Heart left ventricle (tissue), 16 donors: ENCODE data around the gene TECPR2. TPM values are rescaled to one million over a fixed set of nuclear protein-coding genes. Genes with fewer than 3 reads are reported as not detected.
"Not testable (repeated sequence)": the region's sequence is repeated elsewhere in the genome, so short reads cannot be mapped to it uniquely, and the experiment has no call there.

Experiments
- ATAC-seq, 4 donors: fragments of 200-7000 bp; cut with Tn5 transposase; one replicate each; pipeline ENCODE4 v1.9.1; 2020 to 2022; ENCODE audit warnings: moderate library complexity in 4 of 4, mild to moderate bottlenecking in 3 of 4, moderate number of reproducible peaks in 1 of 4
- DNase-seq, 5 donors: peaks; one replicate each; pipeline ENCODE4 v3.0.0-alpha.2; 2020
- H3K27ac ChIP-seq, 12 donors: fragments of 200-600 bp; sonication (generic) in 4 of 12; one replicate each; pipeline versions ENCODE4 v1.5.0 to v1.8.0; 2016 to 2022; ENCODE audit warnings: mild to moderate bottlenecking in 2 of 12
- H3K27me3 ChIP-seq, 9 donors: fragments of 200-600 bp; sonication (generic) in 2 of 9; one replicate each; pipeline versions ENCODE4 v1.5.1 to v1.8.0; 2016 to 2022; ENCODE audit warnings: mild to moderate bottlenecking in 3 of 9
- H3K36me3 ChIP-seq, 9 donors: fragments of 200-600 bp; sonication (generic) in 2 of 9; one replicate each; pipeline versions ENCODE4 v1.5.0 to v1.8.0; 2018 to 2022; ENCODE audit warnings: mild to moderate bottlenecking in 2 of 9
- H3K4me1 ChIP-seq, 12 donors: fragments of 200-600 bp; sonication (generic) in 4 of 12; one replicate each; pipeline versions ENCODE4 v1.5.0 to v1.8.0; 2016 to 2022; ENCODE audit warnings: mild to moderate bottlenecking in 3 of 12
- H3K4me3 ChIP-seq, 12 donors: fragments of 200-600 bp; sonication (generic) in 4 of 12; one replicate each; pipeline versions ENCODE4 v1.5.0 to v1.8.0; 2017 to 2022; ENCODE audit warnings: mild to moderate bottlenecking in 9 of 12, moderate library complexity in 4 of 12
- H3K9me3 ChIP-seq, 12 donors: fragments of 200-600 bp; sonication (generic) in 4 of 12; one replicate each; pipeline versions ENCODE4 v1.5.0 to v1.8.0; 2016 to 2022; ENCODE audit warnings: mild to moderate bottlenecking in 1 of 12
- CTCF ChIP-seq, 12 donors: fragments of 200-600 bp; sonication (generic) in 4 of 12; IDR thresholded peaks; one replicate each; pipeline versions ENCODE4 v1.5.0 to v1.8.0; 2018 to 2022; ENCODE audit warnings: antibody characterized with exemption in 12 of 12, mild to moderate bottlenecking in 5 of 12
- POLR2A ChIP-seq, 2 donors: fragments of 450-650 bp; IDR thresholded peaks; one replicate each; pipeline ENCODE4 v1.6.1; 2017; ENCODE audit warnings: antibody characterized with exemption in 2 of 2, mild to moderate bottlenecking in 2 of 2, moderate library complexity in 2 of 2
- WGBS, 4 donors: extraction: QIAGEN DNeasy Blood & Tissue Kit in 2 of 4; methylation state at CpG; one replicate each; pipeline versions ENCODE4 v1.1.5 to v1.1.7; 2013 to 2018; 5-methylcytosine and 5-hydroxymethylcytosine counted together
- intact Hi-C, 10 donors: fragments of 100-400 bp; cut with DNase I; formaldehyde crosslinking; loops; one replicate each; pipeline versions ENCODE4 v1.11.1 to v1.14.2; 2022
- polyA plus RNA-seq, 2 donors: library from polyadenylated mRNA; stranded (reverse); fragments of 200-250 nt; gene quantifications; one replicate each; pipeline ENCODE4 v1.2.3, GENCODE V29; 2013
- total RNA-seq, 9 donors: library from RNA; depleted of rRNA in 2 of 9; stranded (reverse); fragments of >200 nt in 2 of 9; fragmentation: NEBNext Ultra II Directional in 3 of 9; extraction: Animal tissue kit (Norgen Biotek cat#: 25700) in 3 of 9; gene quantifications; one replicate each; pipeline versions ENCODE4 v1.1.0 to v1.2.4, GENCODE V29; 2016 to 2023
- donor health status: ischemic (EF 13 %, LVEDD 7.1; RV severe dilation, severe dysfunction).
- donor health status: healthy with polysubstance abuse.
- donor health status: DM: no; HTN: yes; CAD: no.
- donor health status: DM: no; HTN: no; CAD: no.
- donor health status: ischemic (EF 25% LVEDD 6.9; RV normal size, moderate dysfunction).
- donor health status: ischemic (EF 25% LVEDD 5.7; RV mildly dilated, moderate dysfunction).
- donor health status: healthy.
- donor health status: DM: yes; HTN: yes; CAD: no.
- donor health status: ischemic (EF 35%, LVEDD 5.7; RV mildly dilated, moderate dysfunction).
- donor health status: nonischemic (EF 11% LVEDD 7.7; RV severe dilation, severe dysfunction).
- donor health status: DM: yes; HTN: yes; CAD: no.
- donor health status: PGD.
- donor health status: ischemic (EF 29% LVEDD 5.4; RV normal size, mild dysfunction).
- donor health status: nonischemic (EF 23%, LVEDD 6.1; RV moderate dilation, normal function).

The TECPR2 gene
- total and polyA plus RNA-seq, 11 donors: 9.9 to 30.6 (median 22.3) TPM

GRCh38 chr14:102345232-102345631, 17.5 kb upstream of the TECPR2 start:
- no peaks in the 10 kb centered on the region for H3K27me3 ChIP-seq
- DNase-seq: no peak
- peaks cover 6 to 100% (median 96%) of the 10 kb centered on the region in 9 donors for H3K36me3 ChIP-seq
- ATAC-seq: no peak
- H3K4me1 ChIP-seq: peaks cover 0 to 1% (median 0%) of the 10 kb centered on the region in 12 donors
- no peaks in the 10 kb centered on the region for H3K9me3 ChIP-seq
- no peak for TF ChIP-seq CTCF (IDR thresholded peaks at IDR 0.05)
- TF ChIP-seq POLR2A (IDR thresholded peaks at IDR 0.05): no peak
- H3K4me3 ChIP-seq: no peak overlapping the region
- 80 to 87% (median 81%) methylated on average over 3 of the region's 3 CpGs for WGBS, 4 donors
- intact Hi-C loops: no loop called here
- H3K27ac ChIP-seq: no peak overlapping the region

GRCh38 chr14:102346645-102347044, 16.1 kb upstream of the TECPR2 start:
- Histone ChIP-seq H3K4me1 (peaks cover 0 to 13% (median 5%) of the 10 kb centered on the region in 12 donors), H3K4me3 (no peak overlapping the region), H3K27me3 (no peaks in the 10 kb centered on the region), H3K36me3 (peaks cover 6 to 94% (median 83%) of the 10 kb centered on the region in 9 donors), H3K27ac (no peak overlapping the region), H3K9me3 (no peaks in the 10 kb centered on the region)
- intact Hi-C loops: no loop called here
- ATAC-seq (no peak), DNase-seq (no peak)
- TF ChIP-seq POLR2A (IDR thresholded peaks at IDR 0.05) (no peak), CTCF (IDR thresholded peaks at IDR 0.05) (no peak)
- WGBS, 4 donors: 94 to 98% (median 95%) methylated on average over 4 of the region's 4 CpGs

GRCh38 chr14:102348376-102348775, 14.4 kb upstream of the TECPR2 start:
- Histone ChIP-seq H3K9me3 (no peaks in the 10 kb centered on the region), H3K27me3 (no peaks in the 10 kb centered on the region), H3K4me1 (peaks cover 0 to 24% (median 11%) of the 10 kb centered on the region in 12 donors), H3K36me3 (peaks cover 6 to 94% (median 81%) of the 10 kb centered on the region in 9 donors), H3K27ac (no peak overlapping the region), H3K4me3 (no peak overlapping the region)
- intact Hi-C loops: no loop called here
- WGBS, 4 donors: 87 to 93% (median 91%) methylated on average over 15 to 16 of the region's 16 CpGs
- ATAC-seq (peak in 1 of 4 donors; percentile 12), DNase-seq (no peak)
- TF ChIP-seq POLR2A (IDR thresholded peaks at IDR 0.05): no peak

- ATAC-seq (peak; percentile 36 to 94 (median 65)), DNase-seq (peak in 4 of 5 donors; percentile 49 to 69 (median 60))
- TF ChIP-seq POLR2A (IDR thresholded peaks at IDR 0.05) (no peak), CTCF (IDR thresholded peaks at IDR 0.05) (no peak)
- 55 to 68% (median 61%) methylated on average over 9 to 10 of the region's 10 CpGs for WGBS, 4 donors
- Histone ChIP-seq H3K4me3 (peak overlapping the region in 1 of 12 donors; percentile 4), H3K4me1 (peaks cover 0 to 24% (median 11%) of the 10 kb centered on the region in 12 donors), H3K27ac (peak overlapping the region; percentile 0 to 77 (median 66)), H3K36me3 (peaks cover 3 to 94% (median 81%) of the 10 kb centered on the region in 9 donors), H3K9me3 (no peaks in the 10 kb centered on the region), H3K27me3 (no peaks in the 10 kb centered on the region)
- intact Hi-C loops: no loop called here
These were observed 11.7 kb upstream of the TECPR2 start for GRCh38 chr14:102351023-102351422.

GRCh38 chr14:102351593-102351992, 11.1 kb upstream of the TECPR2 start:
- not testable (repeated sequence) for DNase-seq
- peak in 2 of 4 donors; percentile 65 to 86 for ATAC-seq
- 43 to 69% (median 48%) methylated on average over 9 of the region's 9 CpGs for WGBS, 4 donors

More at GRCh38 chr14:102351593-102351992, 11.1 kb upstream of the TECPR2 start:
- H3K9me3 ChIP-seq, intact Hi-C loops, H3K27me3 ChIP-seq: not testable (repeated sequence)
- Histone ChIP-seq H3K36me3 (peaks cover 3 to 94% (median 81%) of the 10 kb centered on the region in 9 donors), H3K4me1 (peaks cover 0 to 24% (median 11%) of the 10 kb centered on the region in 12 donors), H3K27ac (peak overlapping the region; percentile 4 to 77 (median 66)), H3K4me3 (peak overlapping the region in 1 of 12 donors; percentile 8)
